ENCODE results near the gene PHF20. TPM values are rescaled to one million over a fixed set of nuclear protein-coding genes. Genes with fewer than 3 reads are reported as not detected.
"Not testable (repeated sequence)": the region's sequence is repeated elsewhere in the genome, so short reads cannot be mapped to it uniquely, and the experiment has no call there.

The PHF20 gene
- polyA plus RNA-seq, 1 donor from 2014 or later: 107 TPM

DNA sequence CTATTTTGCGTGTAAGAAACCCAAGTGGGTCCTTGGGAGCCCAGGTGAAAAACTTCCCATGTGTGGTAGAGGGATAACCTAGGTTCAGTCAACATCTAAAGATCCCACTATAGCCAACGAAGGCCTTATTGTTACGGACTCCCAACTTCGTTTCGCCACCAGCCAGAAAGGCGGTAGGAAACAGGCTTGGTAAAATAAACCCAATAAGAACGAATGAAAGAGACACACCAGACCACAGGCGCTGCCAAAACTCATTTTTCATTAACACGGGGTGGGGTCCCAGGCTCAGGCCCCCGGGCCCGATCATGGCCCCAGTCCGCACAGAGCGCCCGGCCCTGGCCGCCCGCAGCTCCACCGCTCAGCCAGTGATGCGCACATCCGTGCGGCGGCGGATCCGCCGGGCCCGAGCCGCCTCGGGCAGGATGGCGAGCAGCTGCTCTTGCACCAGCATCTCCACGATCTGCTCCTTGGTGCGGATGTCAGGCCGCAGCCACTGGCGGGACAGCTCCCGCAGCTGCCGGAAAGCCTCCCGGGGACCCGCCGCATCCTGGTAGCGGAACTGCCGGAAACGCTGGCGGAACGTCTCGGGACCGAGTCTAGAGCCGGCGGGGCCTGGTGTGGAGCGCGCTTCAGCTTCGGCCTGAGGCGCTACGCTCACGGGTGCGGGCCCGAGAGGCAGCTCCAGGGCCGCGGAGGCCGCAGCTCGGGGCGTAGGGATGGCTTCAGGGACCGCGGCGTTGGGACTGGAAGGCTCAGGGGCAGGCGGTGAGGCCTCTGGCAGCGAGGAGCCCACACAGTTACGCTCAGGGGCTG is 181.8 kb downstream of the PHF20 start:
- Mint-ChIP-seq H3K4me3 (peak overlapping the region; percentile 99 to 100 (median 100)), H3K9me3 (no peaks in the 10 kb centered on the region), H3K27me3 (no peaks in the 10 kb centered on the region), H3K4me1 (peaks cover 11 to 21% (median 11%) of the 10 kb centered on the region in 3 donors), H3K36me3 (peaks cover 2% of the 10 kb centered on the region), H3K27ac (peak overlapping the region; percentile 99 to 100 (median 99))

DNA sequence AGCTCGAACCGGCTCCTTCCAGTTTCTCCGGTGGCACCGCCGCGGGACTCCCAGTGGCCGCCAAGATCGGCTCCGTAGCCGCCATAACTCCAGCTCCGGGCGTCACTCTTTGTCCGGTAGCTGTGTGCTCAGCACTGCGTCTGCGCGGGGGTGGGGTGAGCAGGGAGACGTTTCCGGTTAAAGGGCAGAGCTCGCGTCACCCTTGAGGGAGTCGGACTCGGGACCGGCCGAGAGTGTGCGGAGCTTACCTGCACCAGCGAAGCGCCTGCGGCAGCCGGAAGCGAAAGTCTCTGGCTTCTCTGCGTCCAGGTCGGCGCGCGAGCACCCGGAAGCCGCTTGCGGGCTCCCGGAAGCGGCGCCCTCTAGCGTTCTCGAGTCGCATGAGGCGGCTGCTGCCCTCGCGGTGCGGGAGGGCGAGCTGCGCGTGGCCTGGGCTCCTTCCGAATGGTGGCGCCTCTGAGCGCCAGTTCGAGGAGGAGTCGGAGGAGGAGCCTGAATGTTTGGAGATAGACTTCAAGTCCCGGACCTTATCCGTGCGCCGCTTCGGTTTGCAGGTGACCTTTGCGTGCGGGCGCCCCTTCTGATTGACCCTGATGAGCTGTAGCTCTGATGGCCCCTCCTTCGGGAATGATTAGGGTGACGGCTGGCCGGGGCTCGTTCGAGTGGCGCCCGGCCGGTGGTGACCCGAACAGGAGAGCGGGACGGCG is 182.5 kb downstream of the PHF20 start, which contains the start of gene SCAND1:
Gene SCAND1, minus strand, starts transcription at position 303 of the 707 bp plus-strand sequence. Its CDS starts 218 bp downstream, at position 85.
- H3K4me1 Mint-ChIP-seq: peaks cover 11 to 21% (median 11%) of the 10 kb centered on the region in 3 donors
- peaks cover 2% of the 10 kb centered on the region for H3K36me3 Mint-ChIP-seq
- no peaks in the 10 kb centered on the region for H3K27me3 Mint-ChIP-seq
- H3K4me3 Mint-ChIP-seq: peak within 1 kb of the TSS; percentile 99 to 100 (median 100)
- H3K9me3 Mint-ChIP-seq: peaks cover 0 to 6% (median 2%) of the 10 kb centered on the region in 3 donors
- peak within 1 kb of the TSS; percentile 99 to 100 (median 99) for H3K27ac Mint-ChIP-seq

DNA sequence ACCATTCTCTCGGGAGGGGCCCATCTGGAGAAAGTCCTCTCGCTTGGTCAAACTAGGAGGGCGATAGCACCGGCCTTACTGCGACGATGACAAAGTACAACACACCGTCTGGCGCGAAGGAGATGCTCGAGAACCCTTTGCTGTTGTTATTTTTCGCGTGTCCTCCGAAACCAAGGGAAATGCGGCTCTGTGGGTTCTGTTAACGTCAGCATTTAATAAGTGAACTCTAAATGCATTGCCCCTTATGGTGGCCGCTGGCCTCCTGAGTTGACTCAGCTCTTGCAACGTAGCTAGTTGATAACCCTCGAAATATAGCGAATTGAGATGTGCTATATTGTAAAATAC is 183.1 kb downstream of the PHF20 start:
- Mint-ChIP-seq H3K27me3 (no peaks in the 10 kb centered on the region), H3K9me3 (peaks cover 0 to 9% (median 5%) of the 10 kb centered on the region in 3 donors), H3K4me3 (peak overlapping the region; percentile 99 to 100 (median 100)), H3K4me1 (peaks cover 11 to 21% (median 11%) of the 10 kb centered on the region in 3 donors), H3K27ac (peak overlapping the region; percentile 99 to 100 (median 99)), H3K36me3 (peaks cover 2% of the 10 kb centered on the region)

DNA sequence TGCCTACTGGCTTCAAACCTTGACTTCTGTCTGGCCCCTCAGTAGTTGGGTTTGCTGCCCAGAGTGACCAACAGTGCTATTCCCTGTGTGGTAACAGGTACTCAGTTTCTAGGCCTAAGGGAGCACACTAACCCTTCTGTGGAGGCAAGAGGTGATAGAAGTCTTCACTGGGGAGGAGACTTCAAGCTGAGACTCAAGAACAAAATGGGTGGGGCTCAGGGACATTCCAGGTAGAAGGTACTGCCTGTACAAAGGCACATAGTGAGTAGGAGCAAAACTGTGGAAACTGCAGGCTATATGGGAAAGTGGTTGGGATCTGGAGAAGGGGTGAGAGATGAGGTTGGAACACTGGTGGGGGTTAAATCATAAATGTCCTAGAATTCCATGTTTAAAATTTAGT is 184.8 kb downstream of the PHF20 start:
- H3K27me3 Mint-ChIP-seq: no peaks in the 10 kb centered on the region
- no peak overlapping the region for H3K27ac Mint-ChIP-seq
- peaks cover 9 to 21% (median 11%) of the 10 kb centered on the region in 3 donors for H3K4me1 Mint-ChIP-seq
- H3K36me3 Mint-ChIP-seq: peaks cover 5% of the 10 kb centered on the region
- H3K4me3 Mint-ChIP-seq: peak overlapping the region in 3 of 4 donors; percentile 54 to 99 (median 79)
- peaks cover 0 to 9% (median 5%) of the 10 kb centered on the region in 3 donors for H3K9me3 Mint-ChIP-seq

DNA sequence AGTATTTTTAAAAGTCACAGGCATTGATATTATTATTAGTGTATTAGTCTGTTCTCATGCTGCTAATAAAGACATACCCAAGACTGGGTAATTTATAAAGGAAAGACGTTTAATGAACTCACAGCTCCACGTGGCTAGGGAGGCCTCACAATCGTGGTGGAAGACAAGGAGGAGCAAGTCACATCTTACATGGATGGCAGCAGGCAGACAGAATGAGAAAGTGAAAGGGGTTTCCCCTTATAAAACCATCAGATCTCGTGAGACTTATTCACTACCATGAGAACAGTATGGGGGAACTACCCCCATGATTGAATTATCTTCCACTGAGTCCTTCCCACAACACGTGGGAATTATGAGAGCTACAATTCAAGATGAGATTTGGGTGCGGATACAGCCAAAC is 187.5 kb downstream of the PHF20 start:
- H3K27ac Mint-ChIP-seq, H3K4me3 Mint-ChIP-seq: not testable (repeated sequence)

DNA sequence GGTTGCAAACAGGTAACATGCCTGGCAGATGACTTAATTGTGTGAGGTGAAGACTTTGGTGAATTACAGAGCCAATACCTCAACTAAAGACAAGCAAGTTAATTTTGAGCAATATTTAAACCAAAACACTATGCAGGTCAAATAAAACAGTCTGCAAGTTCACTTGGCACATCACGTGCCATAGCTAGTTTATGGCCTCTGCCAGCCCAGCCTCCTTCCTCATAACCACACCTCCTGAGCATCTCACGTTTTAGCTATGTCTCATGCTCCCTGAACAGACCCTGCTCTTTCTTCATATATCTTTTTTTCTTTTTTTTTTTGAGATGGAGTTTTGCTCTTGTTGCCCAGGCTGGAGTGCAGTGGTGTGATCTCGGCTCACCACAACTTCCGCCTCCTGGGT is 192.1 kb downstream of the PHF20 start:
- Mint-ChIP-seq H3K9me3 (peaks cover 0 to 8% (median 5%) of the 10 kb centered on the region in 3 donors), H3K36me3 (peaks cover 3% of the 10 kb centered on the region), H3K4me3 (no peak overlapping the region), H3K4me1 (no peaks in the 10 kb centered on the region), H3K27ac (no peak overlapping the region), H3K27me3 (no peaks in the 10 kb centered on the region)

More for the DNA sequence above, 187.5 kb downstream of the PHF20 start:
- not testable (repeated sequence) for H3K9me3 Mint-ChIP-seq, H3K4me1 Mint-ChIP-seq, H3K36me3 Mint-ChIP-seq, H3K27me3 Mint-ChIP-seq

DNA sequence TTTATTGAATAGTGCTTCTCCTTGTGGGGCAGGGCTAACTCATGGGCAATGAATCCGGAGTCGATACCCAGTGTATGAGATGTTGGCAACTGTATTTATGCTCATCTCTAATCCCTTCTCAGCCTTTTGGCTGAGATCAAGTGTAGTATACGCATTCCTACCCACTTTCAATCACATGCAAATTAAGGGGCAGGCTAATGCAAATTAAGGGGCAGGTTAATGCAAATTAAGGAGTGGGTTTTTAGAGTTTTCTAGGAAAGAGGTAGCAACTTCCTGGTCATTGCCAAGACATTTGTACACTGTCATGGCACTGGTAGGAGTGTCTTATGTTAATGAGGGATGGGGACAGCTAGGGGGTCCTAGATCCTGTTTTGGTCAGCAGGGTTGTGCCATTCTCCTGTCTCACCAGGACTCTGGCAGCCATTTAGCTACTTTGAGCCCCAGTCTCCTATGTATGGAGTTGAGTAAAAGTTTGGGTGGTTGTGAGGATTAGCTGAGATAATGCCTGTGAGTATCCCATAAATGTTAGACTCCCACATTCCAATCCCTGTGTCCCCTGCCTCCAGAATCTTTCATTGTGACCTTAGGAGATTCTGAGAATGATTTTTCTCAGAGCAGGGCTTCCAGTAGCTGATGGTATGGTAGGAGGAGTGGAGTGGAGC is 196.3 kb downstream of the PHF20 start, which contains the start of gene CNBD2:
Gene CNBD2, plus strand, starts transcription at position 612 of the 662 bp plus-strand sequence. CDS start 173 bp downstream, outside the sequence.
- H3K27ac Mint-ChIP-seq: no peak within 1 kb of the TSS

GRCh38 chr20:35968930-35969329 is 197.1 kb downstream of the PHF20 start:
- Mint-ChIP-seq H3K27me3 (no peaks in the 10 kb centered on the region), H3K4me1 (no peaks in the 10 kb centered on the region), H3K9me3 (peaks cover 0 to 4% (median 0%) of the 10 kb centered on the region in 3 donors), H3K36me3 (peaks cover 3% of the 10 kb centered on the region), H3K27ac (no peak overlapping the region), H3K4me3 (no peak overlapping the region)

More for the DNA sequence above, 196.3 kb downstream of the PHF20 start, which contains the start of gene CNBD2:
- Mint-ChIP-seq H3K4me3 (no peak within 1 kb of the TSS), H3K36me3 (peaks cover 2% of the 10 kb centered on the region), H3K9me3 (peaks cover 0 to 4% (median 0%) of the 10 kb centered on the region in 3 donors), H3K4me1 (no peaks in the 10 kb centered on the region), H3K27me3 (no peaks in the 10 kb centered on the region)

- no peak overlapping the region for H3K27ac Mint-ChIP-seq
- H3K9me3 Mint-ChIP-seq: peaks cover 0 to 4% (median 0%) of the 10 kb centered on the region in 3 donors
- H3K4me1 Mint-ChIP-seq: no peaks in the 10 kb centered on the region
- H3K36me3 Mint-ChIP-seq: peaks cover 3% of the 10 kb centered on the region
- H3K4me3 Mint-ChIP-seq: peak overlapping the region in 1 of 4 donors; percentile 27
- H3K27me3 Mint-ChIP-seq: no peaks in the 10 kb centered on the region
Measured at GRCh38 chr20:35971981-35972380, 200.2 kb downstream of the PHF20 start.

GRCh38 chr20:35972462-35972861 is 200.6 kb downstream of the PHF20 start:
- no peaks in the 10 kb centered on the region for H3K4me1 Mint-ChIP-seq
- H3K27ac Mint-ChIP-seq: no peak overlapping the region
- H3K4me3 Mint-ChIP-seq: no peak overlapping the region
- H3K27me3 Mint-ChIP-seq: no peaks in the 10 kb centered on the region
- peaks cover 3% of the 10 kb centered on the region for H3K36me3 Mint-ChIP-seq
- peaks cover 0 to 4% (median 0%) of the 10 kb centered on the region in 3 donors for H3K9me3 Mint-ChIP-seq

- Mint-ChIP-seq H3K27ac (no peak overlapping the region), H3K27me3 (no peaks in the 10 kb centered on the region), H3K9me3 (peaks cover 0 to 4% (median 0%) of the 10 kb centered on the region in 3 donors), H3K36me3 (peaks cover 3% of the 10 kb centered on the region), H3K4me3 (no peak overlapping the region), H3K4me1 (no peaks in the 10 kb centered on the region)
Measured at GRCh38 chr20:35974256-35974655, 202.4 kb downstream of the PHF20 start.

DNA sequence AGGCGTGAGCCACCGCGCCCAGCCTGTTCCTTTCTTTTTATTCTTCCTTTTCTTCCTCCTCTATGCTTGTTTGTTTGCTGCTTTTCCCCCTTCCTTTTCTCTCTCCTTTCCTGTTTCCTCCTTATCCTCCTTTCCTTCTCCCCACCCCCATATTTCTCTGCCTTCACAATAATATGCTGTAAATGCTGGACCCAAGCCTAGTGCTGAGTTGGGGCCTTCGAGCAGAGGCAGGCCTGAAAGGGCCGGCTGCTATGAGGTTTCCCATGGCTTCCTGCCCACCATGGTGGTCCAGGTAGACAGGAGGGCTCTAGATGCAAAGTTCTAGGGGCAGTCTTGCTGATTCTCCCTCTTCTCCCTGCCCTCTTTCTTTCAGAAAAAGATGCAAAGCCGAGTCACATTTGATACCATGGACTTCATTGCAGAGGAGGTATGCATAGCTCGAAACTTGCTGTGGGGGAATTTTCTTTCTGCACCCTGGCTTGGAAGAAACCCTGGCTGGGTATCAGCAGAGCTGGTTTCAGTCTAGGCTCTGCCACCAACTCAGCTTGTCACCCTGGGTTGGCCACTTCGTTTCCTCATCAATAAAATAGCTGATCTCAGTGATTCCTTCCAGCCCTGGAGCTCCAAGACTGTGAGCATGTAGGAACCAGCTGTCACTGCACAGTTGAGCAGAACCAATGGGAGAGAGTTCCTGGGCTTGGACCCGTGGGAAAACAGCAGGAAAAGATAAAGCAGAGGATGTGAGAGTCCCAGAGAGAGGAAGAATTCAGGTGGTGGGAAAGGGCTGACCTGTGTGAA is 204.0 kb downstream of the PHF20 start:
- peaks cover 0 to 4% (median 0%) of the 10 kb centered on the region in 3 donors for H3K9me3 Mint-ChIP-seq
- H3K36me3 Mint-ChIP-seq: peaks cover 3% of the 10 kb centered on the region
- no peaks in the 10 kb centered on the region for H3K27me3 Mint-ChIP-seq
- no peak overlapping the region for H3K4me3 Mint-ChIP-seq
- H3K27ac Mint-ChIP-seq: no peak overlapping the region
- H3K4me1 Mint-ChIP-seq: no peaks in the 10 kb centered on the region

DNA sequence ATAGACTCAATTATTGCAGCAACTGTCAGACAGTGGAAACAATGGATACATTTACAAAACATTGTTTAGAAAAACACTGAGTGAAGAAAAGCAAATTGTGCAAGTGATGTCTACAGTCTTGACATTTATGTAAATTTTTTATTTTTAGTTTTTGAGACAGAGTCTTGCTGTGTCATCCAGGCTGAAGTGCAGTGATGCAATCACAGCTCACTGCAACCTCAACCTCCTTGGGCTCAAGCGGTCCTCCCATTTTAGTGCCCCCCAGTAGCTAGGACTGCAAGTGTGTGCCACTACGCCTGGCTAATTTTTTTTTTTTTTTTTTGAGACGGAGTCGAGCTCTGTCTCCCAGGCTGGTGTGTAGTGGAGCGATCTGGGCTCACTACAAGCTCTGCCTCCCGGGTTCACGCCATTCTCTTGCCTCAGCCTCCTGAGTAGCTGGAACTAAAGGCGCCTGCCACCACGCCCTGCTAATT is 206.3 kb downstream of the PHF20 start:
- Mint-ChIP-seq H3K27ac (no peak overlapping the region), H3K9me3 (no peaks in the 10 kb centered on the region), H3K36me3 (peaks cover 4% of the 10 kb centered on the region)

GRCh38 chr20:35979544-35979943 is 207.7 kb downstream of the PHF20 start:
- H3K9me3 Mint-ChIP-seq: no peaks in the 10 kb centered on the region
- no peaks in the 10 kb centered on the region for H3K4me1 Mint-ChIP-seq
- no peak overlapping the region for H3K4me3 Mint-ChIP-seq
- H3K36me3 Mint-ChIP-seq: peaks cover 6% of the 10 kb centered on the region
- no peak overlapping the region for H3K27ac Mint-ChIP-seq
- peaks cover 2% of the 10 kb centered on the region for H3K27me3 Mint-ChIP-seq

More for the DNA sequence above, 206.3 kb downstream of the PHF20 start:
- Mint-ChIP-seq H3K4me1 (no peaks in the 10 kb centered on the region), H3K4me3 (peak overlapping the region in 1 of 4 donors; percentile 8), H3K27me3 (peaks cover 1% of the 10 kb centered on the region)
